SW480 (cell line): Measurements from ENCODE around the gene DTX3L.
A peak's percentile ranks its signal among the peaks of the same experiment; 100 is the strongest.
"Not testable (repeated sequence)": the region's sequence is repeated elsewhere in the genome, so short reads cannot be mapped to it uniquely, and the experiment has no call there.

Experiments used
- DNase-seq: peaks from one replicate; pipeline ENCODE4 v3.0.0-alpha.2; 2016; ENCODE audit warnings: low spot score

Gene DTX3L

DNA sequence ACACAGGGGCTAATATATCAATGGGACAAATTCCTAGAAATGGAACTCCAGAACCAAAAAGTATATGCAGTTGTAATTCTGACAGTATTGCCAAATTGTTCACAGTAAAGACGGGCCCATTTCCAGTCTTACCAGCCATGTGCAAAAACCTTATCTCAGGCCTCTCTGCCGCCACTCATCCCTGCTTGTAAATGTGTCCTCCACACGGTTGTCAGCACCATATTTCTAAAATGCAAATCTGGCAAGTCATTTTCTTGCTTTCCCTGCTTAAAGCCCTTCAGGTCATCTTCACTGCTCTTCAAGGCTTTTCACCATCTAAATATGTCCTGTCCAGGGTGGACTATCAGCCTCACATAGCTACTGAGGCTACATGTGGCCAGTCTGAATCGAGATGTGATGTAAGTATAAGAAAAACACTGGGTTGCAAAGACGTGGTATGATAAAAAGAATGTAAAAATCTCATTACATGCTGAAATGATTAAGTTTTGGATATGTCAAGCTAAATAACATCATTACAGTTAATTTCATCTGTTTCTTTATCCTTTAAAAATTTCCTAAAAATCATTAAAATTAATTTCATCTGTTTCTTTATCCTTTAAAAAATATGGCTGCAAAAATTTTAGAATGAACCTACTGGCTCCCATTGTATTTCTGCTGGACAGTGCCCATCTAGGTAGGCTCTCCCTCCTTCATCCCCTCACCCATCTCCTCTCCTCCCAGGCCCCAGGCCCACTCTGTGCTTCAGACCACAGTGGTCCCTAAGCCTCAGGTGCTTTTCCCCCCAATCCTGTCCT is 1.0 kb upstream of the DTX3L start:
- DNase-seq = no peak

GRCh38 chr3:122563717-122564025 is 467 bp upstream of the DTX3L start:
- DNase-seq = no peak

DNA sequence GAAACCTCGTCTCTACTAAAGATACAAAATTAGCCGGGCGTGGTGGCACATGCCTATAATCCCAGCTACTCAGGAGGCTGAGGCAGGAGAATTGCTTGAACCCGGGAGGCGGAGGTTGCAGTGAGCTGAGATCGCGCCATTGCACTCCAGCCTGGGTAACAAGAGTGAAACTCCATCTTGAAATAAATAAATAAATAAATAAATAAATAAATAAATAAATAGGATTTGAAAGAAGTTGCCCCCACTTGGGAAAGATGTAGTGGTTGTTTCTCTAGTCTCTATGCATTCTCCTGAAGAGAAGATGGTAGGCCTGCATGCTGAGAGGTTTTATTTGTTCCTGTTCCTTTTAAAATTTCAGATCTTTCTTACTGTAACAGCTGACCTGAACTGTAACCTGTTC is 4.0 kb downstream of the DTX3L start:
- not testable (repeated sequence) for DNase-seq

DNA sequence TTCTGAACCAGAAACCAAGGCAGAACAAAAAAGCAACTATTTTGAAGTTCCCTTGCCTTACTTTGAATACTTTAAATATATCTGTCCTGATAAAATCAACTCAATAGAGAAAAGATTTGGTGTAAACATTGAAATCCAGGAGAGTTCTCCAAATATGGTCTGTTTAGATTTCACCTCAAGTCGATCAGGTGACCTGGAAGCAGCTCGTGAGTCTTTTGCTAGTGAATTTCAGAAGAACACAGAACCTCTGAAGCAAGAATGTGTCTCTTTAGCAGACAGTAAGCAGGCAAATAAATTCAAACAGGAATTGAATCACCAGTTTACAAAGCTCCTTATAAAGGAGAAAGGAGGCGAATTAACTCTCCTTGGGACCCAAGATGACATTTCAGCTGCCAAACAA is 4.6 kb downstream of the DTX3L start:
- DNase-seq = no peak

GRCh38 chr3:122572940-122573412 is 8.8 kb downstream of the DTX3L start:
- DNase-seq = peak; percentile 52

DNA sequence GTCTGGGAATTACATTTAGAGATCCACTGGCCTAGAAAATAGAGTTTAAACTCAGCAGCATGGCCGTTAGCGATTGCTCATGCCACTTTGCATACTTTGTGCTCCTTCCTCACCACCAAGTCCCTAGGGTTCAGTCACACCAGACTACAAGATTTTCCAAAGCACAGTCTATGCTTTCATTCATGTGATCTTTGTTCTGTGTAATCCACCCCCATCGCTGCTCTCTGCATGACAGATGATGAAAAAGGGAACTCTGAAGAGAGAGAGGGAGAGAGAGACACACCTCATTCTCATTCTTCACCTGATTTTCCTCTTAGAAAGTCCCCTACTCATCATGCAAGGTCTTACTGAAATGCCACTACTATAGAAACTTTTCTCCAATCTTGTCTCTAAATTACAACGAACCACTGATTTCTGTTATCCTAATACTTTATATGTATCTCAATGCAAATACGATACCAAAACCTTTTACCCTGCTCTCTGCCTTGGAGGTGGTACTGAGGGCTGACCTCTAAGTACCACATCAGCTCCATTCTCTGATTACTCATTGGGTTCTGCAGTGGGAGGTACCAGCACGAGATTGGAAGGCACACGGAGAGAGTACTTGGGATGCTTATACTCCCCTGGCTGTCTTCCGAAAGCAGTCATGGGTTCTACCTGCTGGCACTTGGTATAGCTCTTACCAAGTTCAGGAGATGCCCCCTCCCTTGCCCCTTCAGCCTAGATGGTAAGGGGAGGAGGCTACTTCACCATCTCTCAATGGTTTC is 12.2 kb downstream of the DTX3L start:
- no peak for DNase-seq

DNA sequence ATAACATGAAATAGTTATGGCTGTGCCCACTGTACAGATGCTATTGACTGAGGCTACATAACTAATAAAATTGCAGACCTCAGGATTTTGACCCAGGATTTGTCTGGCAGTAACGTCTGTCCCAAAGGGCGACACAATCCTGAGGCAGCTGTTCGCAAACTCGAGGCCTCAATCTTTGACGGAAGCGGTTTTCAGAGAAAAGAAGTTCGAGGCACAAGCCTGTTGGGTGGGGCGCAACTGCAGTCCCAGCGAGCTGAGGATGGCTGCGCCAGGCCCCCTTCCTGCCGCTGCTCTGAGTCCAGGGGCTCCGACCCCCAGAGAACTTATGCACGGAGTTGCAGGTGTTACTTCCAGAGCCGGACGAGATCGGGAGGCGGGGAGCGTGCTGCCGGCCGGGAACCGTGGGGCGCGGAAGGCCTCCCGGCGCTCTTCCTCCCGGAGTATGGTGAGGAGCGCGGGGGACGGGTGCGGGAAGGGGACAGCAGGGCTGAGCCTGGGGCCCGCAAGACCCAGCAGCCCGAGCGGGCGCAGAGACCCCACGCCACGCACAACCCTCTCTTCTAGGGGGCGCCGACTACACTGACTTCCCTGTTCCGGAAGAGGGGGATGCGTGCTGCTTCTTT is 13.4 kb downstream of the DTX3L start, which contains the start of gene PARP15:
Gene PARP15, plus strand, starts transcription at position 242 of the 623 bp plus-strand sequence. Its CDS starts 18 bp downstream, at position 260.
- no peak for DNase-seq

DNA sequence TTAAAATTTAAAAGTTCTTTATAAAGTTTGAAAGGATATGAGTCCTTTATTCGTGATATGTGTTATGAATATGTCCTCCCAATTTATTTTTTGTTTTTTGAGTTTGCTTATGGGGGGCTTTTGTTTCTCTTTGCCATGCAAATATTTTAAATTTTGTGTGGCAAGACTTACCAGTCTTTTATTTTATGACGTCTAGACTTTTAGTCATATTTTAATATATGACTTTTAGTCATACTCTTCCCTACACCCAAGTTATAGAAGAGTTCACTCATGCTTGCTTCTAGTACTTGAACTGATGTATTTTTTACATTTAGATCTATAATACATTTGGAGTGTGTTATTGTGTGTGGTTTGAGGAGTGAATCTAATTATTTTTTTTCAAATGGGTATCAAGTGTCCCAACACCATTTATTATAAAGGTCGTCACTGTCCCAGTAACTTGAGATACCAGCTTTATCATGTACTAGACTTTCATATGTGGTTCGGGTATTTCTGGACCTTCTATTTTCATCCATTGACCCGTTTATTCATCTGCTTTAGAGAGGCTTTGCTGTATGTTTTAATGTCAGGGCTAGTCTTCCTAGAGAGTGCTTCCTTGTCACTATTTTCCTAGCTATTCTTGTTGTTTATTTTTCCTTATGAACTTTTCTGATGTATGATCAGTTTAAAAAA is 14.1 kb downstream of the DTX3L start:
- no peak for DNase-seq

DNA sequence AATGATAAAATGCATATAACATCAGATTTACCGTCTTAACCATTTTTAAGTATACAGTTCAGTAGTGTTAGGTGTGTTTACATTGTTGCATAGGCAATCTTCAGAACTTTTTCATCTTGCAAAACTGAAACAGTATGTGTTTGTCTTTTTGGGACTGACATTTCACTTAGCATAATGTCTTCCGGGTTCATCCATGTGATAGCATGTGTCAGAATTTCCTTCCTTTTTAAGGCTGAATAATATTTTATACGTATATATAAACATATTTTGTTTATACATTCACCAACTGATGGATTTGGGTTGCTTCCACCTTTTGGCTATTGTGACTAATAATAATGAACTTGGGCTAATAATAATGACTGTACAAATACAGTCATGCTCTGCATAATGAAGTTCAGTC is 16.3 kb downstream of the DTX3L start:
- no peak for DNase-seq

- DNase-seq = no peak
Observed at GRCh38 chr3:122581622-122582021, 17.5 kb downstream of the DTX3L start.

DNA sequence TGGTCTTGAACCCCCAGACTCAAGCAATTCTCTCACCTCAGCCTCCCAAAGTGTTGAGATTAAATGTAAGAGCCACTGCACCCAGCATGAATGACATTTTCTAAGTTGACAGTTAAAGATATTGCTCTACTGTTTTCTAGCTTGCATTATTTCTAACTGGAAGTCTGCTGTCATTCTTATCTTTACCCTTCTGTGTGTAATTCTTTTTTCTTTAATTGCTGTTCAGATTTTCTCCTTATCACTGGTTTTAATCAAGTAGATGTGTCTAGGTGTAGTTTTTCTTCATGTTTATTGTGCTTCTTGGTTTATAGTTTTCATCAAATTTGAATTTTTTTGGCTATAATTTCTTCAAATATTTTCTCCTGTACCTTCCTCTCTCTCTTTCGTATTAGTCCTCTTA is 18.3 kb downstream of the DTX3L start:
- no peak for DNase-seq

GRCh38 chr3:122586098-122586497 is 22.0 kb downstream of the DTX3L start:
- DNase-seq = no peak

DNA sequence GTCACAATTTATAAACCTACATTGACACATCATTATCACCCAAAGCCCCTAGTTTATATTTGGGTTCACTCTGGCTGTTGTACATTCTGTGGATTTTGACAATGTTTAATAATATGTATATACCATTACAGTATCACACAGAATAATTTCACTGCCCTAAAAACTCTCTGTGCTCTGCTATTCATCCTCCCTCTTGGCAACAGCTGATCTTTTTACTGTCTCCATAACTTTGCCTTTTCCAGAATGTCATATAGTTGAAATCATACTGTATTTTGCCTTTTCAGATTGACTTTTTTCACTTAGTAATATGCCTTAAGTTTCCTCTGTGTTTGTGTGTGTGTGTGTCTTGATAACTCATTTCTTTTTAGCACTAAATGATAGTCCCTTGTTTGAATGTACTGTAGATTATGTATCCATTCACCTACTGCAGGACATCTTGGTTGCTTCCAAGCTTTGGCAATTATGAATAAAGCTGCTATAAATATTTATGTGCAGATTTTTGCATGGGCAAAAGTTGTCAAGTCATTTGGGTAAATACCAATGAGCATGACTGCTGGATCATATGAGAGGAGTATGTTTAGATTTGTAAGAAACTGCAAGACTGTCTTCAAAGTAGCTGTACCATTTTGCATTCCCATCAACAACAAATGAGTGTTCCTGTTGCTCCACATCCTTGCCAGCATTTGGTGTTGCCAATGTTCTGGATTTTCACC is 22.8 kb downstream of the DTX3L start:
- no peak for DNase-seq

DNA sequence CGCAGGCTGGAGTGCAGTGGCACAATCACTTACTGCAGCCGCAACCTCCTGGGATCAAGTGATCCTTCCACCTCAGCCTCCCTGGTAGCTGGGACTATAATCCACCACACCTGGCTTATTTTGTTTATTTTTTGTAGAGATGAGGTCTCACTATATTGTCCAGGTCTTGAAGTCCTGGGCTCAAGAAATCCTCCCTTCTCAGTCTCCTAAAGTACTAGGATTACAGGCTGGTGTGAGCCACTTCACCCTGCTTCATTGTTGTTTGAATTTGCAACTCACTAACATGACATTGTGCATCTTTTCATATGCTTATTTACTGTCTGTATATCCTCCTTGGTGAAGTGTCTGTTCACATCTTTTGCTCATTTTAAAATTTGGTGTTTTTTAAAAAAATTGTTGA is 23.4 kb downstream of the DTX3L start:
- no peak for DNase-seq

GRCh38 chr3:122589297-122589696 is 25.2 kb downstream of the DTX3L start:
- no peak for DNase-seq

- DNase-seq = no peak
Observed at GRCh38 chr3:122590610-122591009, 26.5 kb downstream of the DTX3L start.

DNA sequence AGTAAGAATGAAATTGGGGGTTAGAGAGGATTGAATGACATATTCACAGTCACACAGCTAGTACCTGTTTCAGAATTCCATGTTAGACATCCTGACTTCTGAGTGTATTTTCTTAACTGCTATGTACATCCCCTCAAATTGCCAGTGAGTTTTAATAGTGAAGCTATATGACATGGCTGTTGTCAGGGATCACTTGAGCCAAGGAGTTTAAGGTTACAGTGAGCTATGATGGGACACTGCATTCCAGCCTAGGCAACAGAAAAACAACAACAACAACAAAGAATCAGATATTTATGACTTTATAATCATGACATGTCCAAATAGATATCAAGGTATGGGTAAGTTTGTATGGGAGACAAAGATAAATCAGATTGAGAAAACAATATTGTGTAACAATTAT is 29.9 kb downstream of the DTX3L start:
- DNase-seq = no peak

DNA sequence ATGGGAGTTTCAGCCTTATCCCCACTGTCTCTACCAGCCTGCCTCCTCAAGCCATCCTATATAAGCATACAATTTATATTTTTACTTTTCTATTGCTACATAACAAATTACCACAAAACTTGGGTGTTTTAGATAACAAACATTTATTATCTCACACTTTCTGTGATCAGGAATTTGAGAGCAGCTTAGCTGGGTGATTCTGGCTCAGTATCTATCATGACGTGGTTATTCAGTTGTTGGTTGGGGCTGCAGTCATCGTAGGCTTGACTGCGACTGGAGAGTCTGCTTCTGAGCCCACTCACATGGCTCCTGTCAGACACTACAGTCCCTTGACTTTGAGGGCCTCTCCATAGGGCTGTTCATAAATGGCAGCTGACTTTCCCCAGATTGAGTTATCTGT is 34.0 kb downstream of the DTX3L start:
- DNase-seq = no peak

DNA sequence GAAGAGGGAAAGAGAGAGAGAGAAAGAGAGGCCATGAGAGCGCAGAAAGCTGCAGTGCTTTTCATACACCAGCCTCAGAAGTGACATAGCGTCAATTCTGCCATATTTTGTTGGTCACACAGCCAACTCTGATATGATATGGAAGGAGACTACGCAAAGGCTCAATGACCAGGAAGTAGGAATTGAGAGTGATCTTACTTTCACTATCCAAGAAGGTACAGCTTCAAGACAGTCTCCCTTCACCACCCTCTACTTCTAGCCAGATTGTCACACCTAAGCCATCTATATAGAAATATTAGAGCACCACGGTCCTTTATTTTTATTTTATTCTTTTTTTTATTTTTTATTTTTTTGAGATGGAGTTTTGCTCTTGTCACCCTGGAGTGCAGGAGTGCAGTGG is 34.4 kb downstream of the DTX3L start:
- no peak for DNase-seq

GRCh38 chr3:122602011-122602710 is 38.0 kb downstream of the DTX3L start:
- no peak for DNase-seq

DNA sequence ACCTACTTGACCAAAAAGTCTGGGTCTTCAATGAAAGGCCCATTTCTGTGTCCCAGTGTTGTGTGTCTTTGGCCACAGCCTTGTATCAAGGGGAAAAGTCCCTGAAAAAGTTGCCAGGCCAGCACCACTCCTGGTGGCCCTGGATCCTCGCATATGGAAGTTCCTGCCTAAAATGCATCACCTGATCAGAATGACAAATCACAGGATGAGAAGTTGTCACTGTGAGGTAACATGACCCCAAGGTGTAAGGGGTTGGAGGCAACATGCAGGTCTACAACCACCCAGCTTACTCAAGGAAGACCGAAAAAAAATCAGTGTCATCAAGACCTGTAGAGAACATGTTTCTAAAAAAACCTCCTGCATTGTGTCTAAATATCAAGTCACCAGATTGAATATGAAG is 38.9 kb downstream of the DTX3L start:
- DNase-seq = no peak
